SK-N-SH (cell line): Measurements from ENCODE around the gene CTTN.

ENCODE experiments used
- GABPA ChIP-seq: IDR thresholded peaks from 2 replicates; pipeline ENCODE4 v1.4.0; 2012; ENCODE audit warnings: low read depth, mild to moderate bottlenecking
- GATA2 ChIP-seq: sonication (generic); formaldehyde crosslinking; IDR thresholded peaks from 2 replicates; pipeline ENCODE4 v1.5.0; 2020; ENCODE audit warnings: mild to moderate bottlenecking, missing genetic modification reagents
- RCOR1 ChIP-seq: fragments of 150-350 bp; IDR thresholded peaks from 2 replicates; pipeline ENCODE4 v1.6.1; 2017; ENCODE audit warnings: antibody characterized with exemption, low read length
- RXRA ChIP-seq: IDR thresholded peaks from 2 replicates; pipeline ENCODE4 v1.4.0; 2012; ENCODE audit warnings: low read depth, mild to moderate bottlenecking, borderline replicate concordance
- TAF1 ChIP-seq: IDR thresholded peaks from 2 replicates; pipeline ENCODE4 v1.6.1; 2012; ENCODE audit warnings: low read depth, mild to moderate bottlenecking, low read length, moderate library complexity, borderline replicate concordance
- TCF12 ChIP-seq: IDR thresholded peaks from 2 replicates; pipeline ENCODE4 v1.4.0; 2012
- TEAD4 ChIP-seq: IDR thresholded peaks from 2 replicates; pipeline ENCODE4 v1.4.0; 2012; ENCODE audit warnings: mild to moderate bottlenecking, borderline replicate concordance; ENCODE audit not compliant: insufficient read depth
- TF ChIP-seq, protein P1 (sequence below): fragments of 200-600 bp; sonication (generic); IDR thresholded peaks from 2 replicates; pipeline ENCODE4 v1.6.1; 2017; ENCODE audit warnings: antibody characterized with exemption, mild to moderate bottlenecking, moderate library complexity
- TF ChIP-seq, protein P2 (sequence below): IDR thresholded peaks from 2 replicates; pipeline ENCODE4 v1.4.0; 2012; ENCODE audit warnings: low read depth, borderline replicate concordance

DNA sequence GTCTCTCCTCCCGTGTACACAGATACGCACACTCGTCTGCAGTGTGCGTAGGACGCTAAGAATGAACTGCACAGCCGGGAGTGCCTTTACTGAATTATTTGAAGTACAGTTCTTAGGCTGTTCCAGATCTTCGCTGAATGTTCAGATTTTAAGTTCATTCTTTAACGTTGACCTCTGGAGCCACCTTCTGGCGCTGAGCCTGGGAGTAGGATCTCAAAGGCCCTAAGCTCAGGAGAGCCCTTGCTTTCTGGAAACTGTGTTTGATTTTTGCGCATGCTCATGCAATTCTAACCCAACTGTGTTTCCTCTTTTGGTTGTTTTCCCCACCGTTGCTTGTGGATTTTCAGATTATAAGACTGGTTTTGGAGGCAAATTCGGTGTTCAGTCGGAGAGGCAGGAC is 22.8 kb downstream of the CTTN start:
- TF ChIP-seq, protein P1, sequence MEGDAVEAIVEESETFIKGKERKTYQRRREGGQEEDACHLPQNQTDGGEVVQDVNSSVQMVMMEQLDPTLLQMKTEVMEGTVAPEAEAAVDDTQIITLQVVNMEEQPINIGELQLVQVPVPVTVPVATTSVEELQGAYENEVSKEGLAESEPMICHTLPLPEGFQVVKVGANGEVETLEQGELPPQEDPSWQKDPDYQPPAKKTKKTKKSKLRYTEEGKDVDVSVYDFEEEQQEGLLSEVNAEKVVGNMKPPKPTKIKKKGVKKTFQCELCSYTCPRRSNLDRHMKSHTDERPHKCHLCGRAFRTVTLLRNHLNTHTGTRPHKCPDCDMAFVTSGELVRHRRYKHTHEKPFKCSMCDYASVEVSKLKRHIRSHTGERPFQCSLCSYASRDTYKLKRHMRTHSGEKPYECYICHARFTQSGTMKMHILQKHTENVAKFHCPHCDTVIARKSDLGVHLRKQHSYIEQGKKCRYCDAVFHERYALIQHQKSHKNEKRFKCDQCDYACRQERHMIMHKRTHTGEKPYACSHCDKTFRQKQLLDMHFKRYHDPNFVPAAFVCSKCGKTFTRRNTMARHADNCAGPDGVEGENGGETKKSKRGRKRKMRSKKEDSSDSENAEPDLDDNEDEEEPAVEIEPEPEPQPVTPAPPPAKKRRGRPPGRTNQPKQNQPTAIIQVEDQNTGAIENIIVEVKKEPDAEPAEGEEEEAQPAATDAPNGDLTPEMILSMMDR: no peak
- TF ChIP-seq, protein P2, sequence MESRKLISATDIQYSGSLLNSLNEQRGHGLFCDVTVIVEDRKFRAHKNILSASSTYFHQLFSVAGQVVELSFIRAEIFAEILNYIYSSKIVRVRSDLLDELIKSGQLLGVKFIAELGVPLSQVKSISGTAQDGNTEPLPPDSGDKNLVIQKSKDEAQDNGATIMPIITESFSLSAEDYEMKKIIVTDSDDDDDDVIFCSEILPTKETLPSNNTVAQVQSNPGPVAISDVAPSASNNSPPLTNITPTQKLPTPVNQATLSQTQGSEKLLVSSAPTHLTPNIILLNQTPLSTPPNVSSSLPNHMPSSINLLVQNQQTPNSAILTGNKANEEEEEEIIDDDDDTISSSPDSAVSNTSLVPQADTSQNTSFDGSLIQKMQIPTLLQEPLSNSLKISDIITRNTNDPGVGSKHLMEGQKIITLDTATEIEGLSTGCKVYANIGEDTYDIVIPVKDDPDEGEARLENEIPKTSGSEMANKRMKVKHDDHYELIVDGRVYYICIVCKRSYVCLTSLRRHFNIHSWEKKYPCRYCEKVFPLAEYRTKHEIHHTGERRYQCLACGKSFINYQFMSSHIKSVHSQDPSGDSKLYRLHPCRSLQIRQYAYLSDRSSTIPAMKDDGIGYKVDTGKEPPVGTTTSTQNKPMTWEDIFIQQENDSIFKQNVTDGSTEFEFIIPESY: no peak
- TF ChIP-seq GABPA (no peak), RXRA (no peak), TAF1 (no peak), RCOR1 (no peak), TCF12 (no peak), TEAD4 (no peak), GATA2 (CRISPR knock-in tag) (no peak)
